HCT116 (cell line): ENCODE results near the gene NYAP1. TPM values are rescaled to one million over a fixed set of nuclear protein-coding genes. Genes with fewer than 3 reads are reported as not detected.
A peak's percentile ranks its signal among the peaks of the same experiment; 100 is the strongest.
"Not testable (repeated sequence)": the region's sequence is repeated elsewhere in the genome, so short reads cannot be mapped to it uniquely, and the experiment has no call there.

ENCODE experiments used
- ATAC-seq: fragments of 200-7000 bp; cut with Tn5 transposase; 2 replicates; pipeline ENCODE4 v1.9.1; 2020; ENCODE audit warnings: mild to moderate bottlenecking, moderate library complexity
- BruUV-seq: library from RNA; stranded (reverse); fragments of 400-500 nt; replicated peaks from 2 replicates; lab custom pipeline; 2021; lab: Mats Ljungman, UMichigan
- CTCF ChIA-PET: fragments of 300-600 bp; sonication (Branson Sonifier 250); formaldehyde crosslinking; loops from one replicate; lab custom pipeline; 2021; ENCODE audit warnings: antibody characterized with exemption; lab: Charles Lee
- POLR2A ChIA-PET: fragments of 300-600, 350-600 bp; sonication (Branson Sonifier 250); formaldehyde crosslinking; loops from one replicate; lab custom pipeline; 2021; ENCODE audit warnings: antibody characterized with exemption; lab: Charles Lee
- RAD21 ChIA-PET, 2 experiments: fragments of 300-600 bp; sonication (Branson Sonifier 250); formaldehyde crosslinking; loops; one replicate each; lab custom pipeline; 2023; ENCODE audit warnings: low total read pairs in 2 of 2; ENCODE audit not compliant: uncharacterized antibody in 2 of 2, unreplicated experiment in 2 of 2, low non-redundant PET in 1 of 2; lab: Charles Lee
- DNase-seq: peaks from one replicate; pipeline ENCODE4 v3.0.0-alpha.2; 2010; ENCODE audit warnings: low read depth, low spot score
- H2AFZ ChIP-seq: fragments of 200-600 bp; shearing (Covaris generic), sonication (generic); 2 replicates; pipeline ENCODE4 v1.6.1; 2017; ENCODE audit warnings: low read depth, mixed run types, mixed read lengths, antibody characterized with exemption, low read length; ENCODE audit not compliant: poor library complexity, severe bottlenecking
- H3K27ac ChIP-seq: 2 replicates; pipeline ENCODE4 v1.5.1; 2012; ENCODE audit warnings: low read depth, low read length
- H3K27me3 ChIP-seq: fragments of 200-600 bp; sonication (generic); 2 replicates; pipeline ENCODE4 v1.6.1; 2016; ENCODE audit warnings: mixed run types, low read length, mixed read lengths; ENCODE audit not compliant: insufficient read depth
- H3K36me3 ChIP-seq, 2 experiments: fragments of 200-500 bp in 1 of 2; fragments of 200-600 bp in 1 of 2; sonication (Bioruptor generic) in 1 of 2; sonication (generic) in 1 of 2; 2 replicates each; pipeline versions ENCODE4 v1.5.1 to v1.6.1; 2014 to 2016; ENCODE audit warnings: low read length in 2 of 2, inconsistent platforms in 1 of 2, mixed read lengths in 1 of 2, mixed run types in 1 of 2; ENCODE audit not compliant: insufficient read depth in 2 of 2, control insufficient read depth in 1 of 2
- H3K4me1 ChIP-seq, 2 experiments: fragments of 200-600 bp in 1 of 2; sonication (generic) in 1 of 2; 2 replicates each; pipeline versions ENCODE4 v1.5.1 to v1.6.1; 2012 to 2017; ENCODE audit warnings: low read length in 2 of 2, inconsistent platforms in 1 of 2, mild to moderate bottlenecking in 1 of 2, mixed read lengths in 1 of 2, mixed run types in 1 of 2, moderate library complexity in 1 of 2; ENCODE audit not compliant: insufficient read depth in 2 of 2, control insufficient read depth in 1 of 2
- H3K4me2 ChIP-seq: fragments of 200-600 bp; sonication (generic); 2 replicates; pipeline ENCODE4 v1.6.1; 2017; ENCODE audit warnings: mixed run types, low read length, mixed read lengths
- H3K4me3 ChIP-seq, 2 experiments: fragments of 200-600 bp in 1 of 2; sonication (generic) in 1 of 2; replicated peaks in 1 of 2; 2 replicates each; pipeline ENCODE4 v1.5.1; 2011 to 2016; ENCODE audit warnings: low read length in 2 of 2, control low read depth in 1 of 2, low read depth in 1 of 2, mild to moderate bottlenecking in 1 of 2, mixed read lengths in 1 of 2, mixed run types in 1 of 2
- H3K79me2 ChIP-seq: fragments of 200-600 bp; sonication (generic); 2 replicates; pipeline ENCODE4 v1.6.1; 2017; ENCODE audit warnings: mild to moderate bottlenecking, mixed run types, low read length, moderate library complexity, mixed read lengths; ENCODE audit not compliant: insufficient read depth
- H3K9ac ChIP-seq: fragments of 200-600 bp; sonication (generic); 2 replicates; pipeline ENCODE4 v1.6.1; 2016; ENCODE audit warnings: low read length, mixed read lengths
- H3K9me2 ChIP-seq: fragments of 200-600 bp; sonication (generic), shearing (Covaris generic); 2 replicates; pipeline ENCODE4 v1.6.1; 2017; ENCODE audit warnings: mixed run types, mild to moderate bottlenecking, moderate library complexity; ENCODE audit not compliant: insufficient read depth
- H3K9me3 ChIP-seq, 2 experiments: fragments of 200-500 bp in 1 of 2; fragments of 200-600 bp in 1 of 2; sonication (Bioruptor generic) in 1 of 2; sonication (generic) in 1 of 2; 2 replicates each; pipeline ENCODE4 v1.6.1; 2014 to 2017; ENCODE audit warnings: low read length in 2 of 2, mixed read lengths in 2 of 2, inconsistent platforms in 1 of 2, low read depth in 1 of 2, mild to moderate bottlenecking in 1 of 2, mixed run types in 1 of 2, moderate library complexity in 1 of 2; ENCODE audit not compliant: control insufficient read depth in 1 of 2, insufficient read depth in 1 of 2
- H4K20me1 ChIP-seq: fragments of 200-600 bp; sonication (generic), shearing (Covaris generic); 2 replicates; pipeline ENCODE4 v1.6.1; 2017; ENCODE audit warnings: mixed run types, mild to moderate bottlenecking, moderate library complexity; ENCODE audit not compliant: insufficient read depth
- CBX3 ChIP-seq: IDR thresholded peaks from 2 replicates; pipeline ENCODE4 v1.6.1; 2012; ENCODE audit warnings: low read depth
- EGR1 ChIP-seq: IDR thresholded peaks from 2 replicates; pipeline ENCODE4 v1.6.1; 2012; ENCODE audit warnings: low read depth
- ELF1 ChIP-seq: IDR thresholded peaks from 2 replicates; pipeline ENCODE4 v1.6.1; 2012; ENCODE audit warnings: low read depth, borderline replicate concordance
- EZH2 ChIP-seq: fragments of 200-600 bp; sonication (generic); IDR thresholded peaks from 2 replicates; pipeline ENCODE4 v1.6.1; 2017; ENCODE audit warnings: antibody characterized with exemption, mixed run types
- EZH2phosphoT487 ChIP-seq: fragments of 200-600 bp; IDR thresholded peaks from 2 replicates; pipeline ENCODE4 v1.6.1; 2018; ENCODE audit warnings: antibody characterized with exemption, borderline replicate concordance
- FOSL1 ChIP-seq: IDR thresholded peaks from 2 replicates; pipeline ENCODE4 v1.6.1; 2012; ENCODE audit warnings: low read depth
- JUND ChIP-seq: IDR thresholded peaks from 2 replicates; pipeline ENCODE4 v1.6.1; 2012
- POLR2AphosphoS5 ChIP-seq: IDR thresholded peaks from 2 replicates; pipeline ENCODE4 v1.6.1; 2011; ENCODE audit warnings: mild to moderate bottlenecking, low read depth, low read length, moderate library complexity
- RAD21 ChIP-seq: IDR thresholded peaks from 2 replicates; pipeline ENCODE4 v1.6.1; 2012; ENCODE audit warnings: low read depth, mild to moderate bottlenecking
- SRF ChIP-seq: IDR thresholded peaks from 2 replicates; pipeline ENCODE4 v1.6.1; 2012; ENCODE audit warnings: low read depth
- YY1 ChIP-seq: IDR thresholded peaks from 2 replicates; pipeline ENCODE4 v1.6.1; 2011; ENCODE audit warnings: low read length, low read depth, moderate library complexity, mild to moderate bottlenecking; ENCODE audit not compliant: insufficient replicate concordance; ENCODE audit errors: extremely low read depth
- ZFX ChIP-seq: fragments of 450-650 bp; IDR thresholded peaks from 2 replicates; pipeline ENCODE4 v1.6.1; 2017
- ZNF274 ChIP-seq: fragments of 200-500 bp; sonication (Bioruptor generic); IDR thresholded peaks from 2 replicates; pipeline ENCODE4 v1.6.1; 2014; ENCODE audit warnings: mild to moderate bottlenecking, low read depth, low read length, inconsistent platforms
- intact Hi-C: fragments of 100-400 bp; cut with micrococcal nuclease; formaldehyde crosslinking; loops from 2 replicates; pipeline ENCODE4 v1.10.0; 2022
- total RNA-seq: library from RNA; stranded (reverse); gene quantifications from one replicate; pipeline ENCODE4 v1.2.1, GENCODE V29; 2021; ENCODE audit not compliant: unreplicated experiment
- TF ChIP-seq, protein P1 (sequence below): IDR thresholded peaks from 2 replicates; pipeline ENCODE4 v1.6.1; 2012

The NYAP1 gene
- total RNA-seq, 1 experiment from 2014 or later: 6.7 TPM

DNA sequence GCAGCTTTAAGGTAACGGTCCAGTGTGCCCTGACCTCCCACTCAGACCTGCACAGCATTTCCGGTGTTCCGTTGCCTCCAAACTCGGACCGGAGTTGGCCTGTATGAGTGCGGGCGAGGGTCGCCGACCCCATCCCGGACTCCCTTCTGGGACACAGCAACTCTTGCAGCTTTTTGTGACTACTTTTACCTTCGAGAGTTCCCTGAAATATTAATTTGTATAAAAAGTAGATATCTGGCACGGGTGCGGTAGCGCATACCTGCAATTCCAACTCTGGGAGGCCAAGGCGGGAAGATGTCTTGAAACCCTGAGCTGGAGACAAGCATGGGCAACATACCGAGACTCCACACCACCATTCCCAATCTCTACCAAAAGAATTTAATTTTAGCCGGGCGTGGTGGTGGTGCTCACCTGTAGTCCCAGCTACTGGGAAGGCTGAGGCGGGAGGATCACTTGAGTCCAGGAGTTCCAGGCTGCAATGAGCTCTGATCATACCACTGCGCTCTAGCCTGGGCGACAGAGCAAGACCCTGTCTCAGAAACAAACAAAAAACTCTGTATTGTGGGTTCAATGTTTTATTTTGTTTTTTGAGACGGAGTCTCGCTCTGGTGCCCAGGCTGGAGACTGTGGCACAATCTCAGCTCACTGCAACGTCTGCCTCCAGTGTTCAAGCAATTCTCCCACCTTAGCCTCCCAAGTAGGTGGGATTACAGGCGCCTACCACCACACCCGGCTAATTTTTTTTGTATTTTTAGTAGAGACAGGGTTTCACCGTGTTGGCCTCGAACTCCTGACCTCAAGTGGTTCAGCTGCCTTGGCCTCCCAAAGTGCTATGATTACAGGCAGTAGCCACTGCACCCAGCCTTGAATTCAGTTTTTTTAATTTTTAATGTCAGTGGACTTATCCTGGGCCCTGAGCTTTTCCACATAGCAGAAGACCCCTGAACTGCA, 46.3 kb upstream of the NYAP1 start:
- H3K9me2 ChIP-seq: no peaks in the 10 kb centered on the region
- H3K4me1 ChIP-seq: peaks cover 2 to 38% of the 10 kb centered on the region in 2 experiments; a peak in 3 of 4 replicates
- peak overlapping the region; percentile 93; the same call in 1 of the 2 replicates for H3K9ac ChIP-seq
- POLR2A ChIA-PET: interaction anchor here (0.8 to 1.9 kb wide), 5 partner anchors 8 to 289 kb away, joined by 3 to 8 read pairs (median 3); partner anchors contain the start of genes FBXO24, LAMTOR4, LRCH4 and MEPCE
- H3K27ac ChIP-seq: peak overlapping the region; percentile 99
- peaks cover 34% of the 10 kb centered on the region for H3K79me2 ChIP-seq
- no peak for ATAC-seq
- TF ChIP-seq SRF: no peak
- TF ChIP-seq ELF1: no peak
- no peak for TF ChIP-seq YY1
- no peak for TF ChIP-seq EZH2
- no peak for TF ChIP-seq FOSL1
- no peak for TF ChIP-seq ZFX
- no peak for TF ChIP-seq JUND
- no peak for TF ChIP-seq RAD21
- TF ChIP-seq, protein P1, sequence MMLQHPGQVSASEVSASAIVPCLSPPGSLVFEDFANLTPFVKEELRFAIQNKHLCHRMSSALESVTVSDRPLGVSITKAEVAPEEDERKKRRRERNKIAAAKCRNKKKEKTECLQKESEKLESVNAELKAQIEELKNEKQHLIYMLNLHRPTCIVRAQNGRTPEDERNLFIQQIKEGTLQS: no peak
- no peaks in the 10 kb centered on the region for H3K27me3 ChIP-seq
- no peak for DNase-seq
- no TSS peak for BruUV-seq
- H3K4me2 ChIP-seq: peak overlapping the region; percentile 93
- H3K9me3 ChIP-seq: no peaks in the 10 kb centered on the region
- peaks cover 5 to 26% of the 10 kb centered on the region in 2 experiments; a peak in 2 of 4 replicates for H3K36me3 ChIP-seq
- H3K4me3 ChIP-seq: no peak overlapping the region
- CTCF ChIA-PET: interaction anchor here (0.9 to 2.1 kb wide), 2 partner anchors 13 to 30 kb away, joined by 3 to 10 read pairs; no protein-coding TSS in a partner anchor
- intact Hi-C loops: no loop called here
- H2AFZ ChIP-seq: no peak overlapping the region
- no peaks in the 10 kb centered on the region for H4K20me1 ChIP-seq
- RAD21 ChIA-PET: no interaction called here

DNA sequence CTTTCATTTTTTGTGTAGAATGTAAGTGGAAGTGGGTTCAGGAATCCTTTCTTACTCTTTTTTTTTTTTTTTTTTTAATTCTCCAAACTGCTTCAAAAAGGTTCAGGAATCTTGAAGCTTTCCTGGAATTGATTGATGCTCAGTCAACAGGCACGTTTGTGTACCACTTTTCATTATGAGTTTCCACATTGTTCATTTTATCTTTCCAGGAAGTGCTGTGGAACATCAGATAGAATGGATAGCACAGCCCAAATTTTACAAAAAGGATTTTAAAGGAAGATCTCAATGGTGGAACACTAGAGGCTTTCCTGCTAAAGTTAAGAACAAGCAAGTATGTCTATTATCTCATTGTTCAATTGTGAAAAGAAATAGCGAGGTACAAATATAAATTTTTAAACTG, 45.6 kb upstream of the NYAP1 start:
- Histone ChIP-seq H3K4me3 (no peak overlapping the region), H3K36me3 (peaks cover 5 to 19% of the 10 kb centered on the region in 2 experiments; a peak in 2 of 4 replicates), H3K4me1 (peaks cover 2 to 32% of the 10 kb centered on the region in 2 experiments; a peak in 3 of 4 replicates), H3K9ac (no peak overlapping the region), H3K27me3 (no peaks in the 10 kb centered on the region), H2AFZ (no peak overlapping the region), H3K79me2 (peaks cover 26% of the 10 kb centered on the region), H4K20me1 (no peaks in the 10 kb centered on the region), H3K4me2 (no peak overlapping the region), H3K9me2 (no peaks in the 10 kb centered on the region), H3K27ac (no peak overlapping the region), H3K9me3 (no peaks in the 10 kb centered on the region)
- TF ChIP-seq EZH2phosphoT487: no peak
- no peak for TF ChIP-seq ZFX
- TF ChIP-seq POLR2AphosphoS5: no peak
- TF ChIP-seq ZNF274: no peak
- TF ChIP-seq EGR1: no peak
- TF ChIP-seq CBX3: no peak
- ChIA-PET RAD21 (no interaction called here), CTCF (no interaction called here), POLR2A (interaction anchor here (1.9 kb wide), 1 partner anchor 9 kb away, joined by 7 read pairs; the partner anchor contains the start of gene MEPCE)
- BruUV-seq: no TSS peak
- DNase-seq: no peak
- ATAC-seq: no peak
- intact Hi-C loops: no loop called here

DNA sequence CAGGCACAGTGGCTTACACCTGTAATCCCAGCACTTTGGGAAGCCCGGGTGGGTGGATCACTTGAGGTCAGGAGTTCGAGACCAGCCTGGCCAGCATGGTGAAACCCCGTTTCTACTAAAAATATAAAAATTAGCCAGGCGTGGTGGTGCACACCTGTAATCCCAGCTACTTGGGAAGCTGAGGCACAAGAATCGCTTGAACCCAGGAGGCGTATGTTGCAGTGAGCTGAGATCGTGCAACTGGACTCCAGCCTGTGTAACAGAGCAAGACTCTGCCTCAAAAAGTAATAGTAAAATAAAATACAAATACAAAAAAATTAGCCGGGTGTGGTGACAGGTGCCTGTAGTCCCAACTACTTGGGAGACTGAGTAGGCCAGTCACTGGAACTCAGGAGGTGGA, 45.0 kb upstream of the NYAP1 start:
- H4K20me1 ChIP-seq, H3K4me2 ChIP-seq, H2AFZ ChIP-seq, H3K27ac ChIP-seq, H3K9ac ChIP-seq, RAD21 ChIA-PET, ATAC-seq, intact Hi-C loops, BruUV-seq, H3K9me2 ChIP-seq, H3K9me3 ChIP-seq, CTCF ChIA-PET, DNase-seq, H3K4me3 ChIP-seq, H3K27me3 ChIP-seq: not testable (repeated sequence)
- Histone ChIP-seq H3K36me3 (peaks cover 3 to 13% of the 10 kb centered on the region in 2 experiments; a peak in 2 of 4 replicates), H3K79me2 (peaks cover 21% of the 10 kb centered on the region), H3K4me1 (peaks cover 2 to 28% of the 10 kb centered on the region in 2 experiments; a peak in 3 of 4 replicates)
- POLR2A ChIA-PET: interaction anchor here (1.9 kb wide), 1 partner anchor 9 kb away, joined by 7 read pairs; the partner anchor contains the start of gene MEPCE
